ENCODE measurements around the gene OPCML.

OPCML gene

DNA sequence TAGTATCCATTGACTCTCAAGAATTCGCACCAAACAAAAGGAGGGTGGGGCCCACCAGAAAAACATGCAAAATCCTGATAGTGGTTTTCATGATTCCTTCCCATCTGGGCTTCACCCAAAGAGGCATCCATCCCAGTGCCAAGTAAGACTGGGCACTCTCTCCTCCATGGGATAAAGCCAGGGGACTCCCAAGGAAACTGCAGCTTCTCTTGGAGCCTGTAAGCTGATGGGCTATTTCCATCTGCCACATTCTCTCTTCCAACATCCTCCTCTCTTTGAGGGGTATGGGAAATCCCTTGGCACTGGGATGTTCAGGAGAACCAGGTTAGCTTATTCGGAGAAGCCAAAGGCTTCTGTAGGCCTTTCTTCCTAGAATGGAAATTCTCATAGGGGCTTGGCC is 10.8 kb downstream of the OPCML start:
- ChIA-PET POLR2A (no interaction called here), CTCF (no interaction called here)
- H3K4me3 ChIP-seq (ENCODE audit: low read depth, low read length) = no peak overlapping the region
- DNase-seq (ENCODE audit: low read depth, low spot score) = no peak
- TF ChIP-seq, protein P1, sequence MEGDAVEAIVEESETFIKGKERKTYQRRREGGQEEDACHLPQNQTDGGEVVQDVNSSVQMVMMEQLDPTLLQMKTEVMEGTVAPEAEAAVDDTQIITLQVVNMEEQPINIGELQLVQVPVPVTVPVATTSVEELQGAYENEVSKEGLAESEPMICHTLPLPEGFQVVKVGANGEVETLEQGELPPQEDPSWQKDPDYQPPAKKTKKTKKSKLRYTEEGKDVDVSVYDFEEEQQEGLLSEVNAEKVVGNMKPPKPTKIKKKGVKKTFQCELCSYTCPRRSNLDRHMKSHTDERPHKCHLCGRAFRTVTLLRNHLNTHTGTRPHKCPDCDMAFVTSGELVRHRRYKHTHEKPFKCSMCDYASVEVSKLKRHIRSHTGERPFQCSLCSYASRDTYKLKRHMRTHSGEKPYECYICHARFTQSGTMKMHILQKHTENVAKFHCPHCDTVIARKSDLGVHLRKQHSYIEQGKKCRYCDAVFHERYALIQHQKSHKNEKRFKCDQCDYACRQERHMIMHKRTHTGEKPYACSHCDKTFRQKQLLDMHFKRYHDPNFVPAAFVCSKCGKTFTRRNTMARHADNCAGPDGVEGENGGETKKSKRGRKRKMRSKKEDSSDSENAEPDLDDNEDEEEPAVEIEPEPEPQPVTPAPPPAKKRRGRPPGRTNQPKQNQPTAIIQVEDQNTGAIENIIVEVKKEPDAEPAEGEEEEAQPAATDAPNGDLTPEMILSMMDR (IDR thresholded peaks at IDR 0.05; ENCODE audit: insufficient read depth, low read length, missing control alignments) = no peak

DNA sequence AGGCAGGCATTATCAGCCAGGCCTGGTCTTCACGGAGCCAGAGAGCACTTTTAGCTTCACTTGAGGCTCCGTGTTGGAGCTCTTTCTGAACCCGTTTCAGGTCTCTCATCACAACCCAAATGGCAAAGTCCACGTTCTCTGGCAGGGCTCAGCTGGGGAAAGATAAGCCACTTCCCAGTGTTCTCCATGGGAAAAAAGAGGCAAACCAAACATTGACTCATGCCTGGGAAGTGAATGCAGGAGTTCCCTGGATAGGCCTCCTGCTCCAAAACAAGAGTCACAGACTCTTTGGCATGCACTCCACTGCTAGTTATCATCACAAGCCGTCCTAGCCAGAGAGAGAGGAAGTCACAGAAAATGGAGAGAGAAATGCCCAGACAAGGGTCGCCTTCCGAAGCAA is 11.6 kb downstream of the OPCML start:
- POLR2A ChIA-PET = no interaction called here
- TF ChIP-seq, protein P1 (IDR thresholded peaks at IDR 0.05; ENCODE audit: insufficient read depth, low read length, missing control alignments) = no peak

DNA sequence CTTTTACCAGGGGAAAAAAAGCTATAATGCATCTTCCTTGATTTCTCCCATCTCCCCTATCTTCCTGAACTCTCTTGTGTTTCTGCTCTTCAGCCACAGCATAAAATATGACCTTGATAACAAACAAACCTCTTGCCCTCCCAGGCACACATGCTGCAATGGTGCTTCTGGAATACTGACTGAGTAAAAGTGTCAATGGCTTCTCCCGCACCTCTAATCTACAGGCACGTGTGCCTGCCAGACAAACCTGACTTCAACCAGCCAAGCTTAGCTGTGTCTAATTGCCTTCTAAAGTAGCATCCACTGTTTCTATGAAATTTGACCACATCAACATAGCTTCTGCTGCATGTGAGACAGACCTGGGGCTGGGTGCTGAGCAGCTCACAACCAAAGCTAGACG is 12.7 kb downstream of the OPCML start:
- no peak for DNase-seq (ENCODE audit: low read depth, low spot score)
- ChIA-PET POLR2A (no interaction called here), CTCF (no interaction called here)
- H3K4me3 ChIP-seq (ENCODE audit: low read depth, low read length) = no peak overlapping the region
- TF ChIP-seq, protein P1 (IDR thresholded peaks at IDR 0.05; ENCODE audit: insufficient read depth, low read length, missing control alignments) = no peak

More for the DNA sequence above, 11.6 kb downstream of the OPCML start:
- DNase-seq (ENCODE audit: low read depth, low spot score) = no peak
- H3K4me3 ChIP-seq (ENCODE audit: low read depth, low read length) = no peak overlapping the region
- CTCF ChIA-PET = no interaction called here

DNA sequence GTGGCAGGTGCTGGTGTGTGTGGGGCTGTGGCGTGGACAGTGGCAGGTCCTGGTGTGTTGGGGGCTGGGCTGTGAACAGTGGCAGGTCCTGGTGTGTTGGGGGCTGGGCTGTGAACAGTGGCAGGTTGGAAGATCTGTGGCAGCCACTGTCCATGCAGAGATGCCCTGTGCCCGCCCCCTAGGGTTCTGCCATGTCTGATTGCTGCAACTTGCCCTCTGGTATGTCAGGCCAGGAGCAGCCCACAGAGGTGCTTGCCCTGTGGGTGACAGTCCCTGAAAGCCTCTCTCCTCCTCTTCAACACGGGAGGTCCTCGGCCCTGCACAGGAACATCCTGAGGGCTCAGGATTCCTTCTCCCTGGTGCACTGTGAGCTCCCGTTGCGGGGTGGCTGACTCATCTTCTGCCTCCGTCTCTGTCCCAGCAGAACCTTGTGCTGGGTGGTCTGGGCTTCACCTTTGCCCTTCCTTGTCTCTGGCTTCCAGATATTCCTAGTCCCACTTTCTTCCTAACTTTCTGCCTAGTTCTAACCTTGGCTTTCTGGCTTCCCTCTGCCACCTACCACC is 13.5 kb downstream of the OPCML start:
- H3K4me3 ChIP-seq (ENCODE audit: low read depth, low read length) = no peak overlapping the region
- TF ChIP-seq, protein P1 (IDR thresholded peaks at IDR 0.05; ENCODE audit: insufficient read depth, low read length, missing control alignments) = no peak
- DNase-seq (ENCODE audit: low read depth, low spot score) = no peak
- ChIA-PET POLR2A (no interaction called here), CTCF (no interaction called here)

DNA sequence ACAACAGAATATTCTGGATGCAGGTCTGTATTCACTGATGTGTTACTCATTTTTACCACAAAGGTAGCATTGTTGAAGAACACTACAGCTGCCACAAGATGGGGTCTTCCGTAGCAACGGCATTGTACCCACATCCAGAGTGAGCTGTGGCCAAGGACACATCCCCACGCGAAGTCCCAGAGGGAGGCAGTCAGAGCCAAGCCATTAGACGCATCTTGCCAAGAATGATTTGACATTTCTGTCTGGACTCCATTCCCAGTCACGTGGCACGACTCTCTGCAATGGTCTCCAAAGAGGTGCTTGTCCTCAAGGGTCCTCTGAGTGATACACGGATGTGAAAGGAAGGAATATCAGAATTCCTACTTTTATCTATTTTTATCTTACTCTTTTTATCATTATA is 15.5 kb downstream of the OPCML start:
- DNase-seq (ENCODE audit: low read depth, low spot score) = no peak
- TF ChIP-seq, protein P1 (IDR thresholded peaks at IDR 0.05; ENCODE audit: insufficient read depth, low read length, missing control alignments) = no peak
- H3K4me3 ChIP-seq (ENCODE audit: low read depth, low read length) = no peak overlapping the region
- POLR2A ChIA-PET = no interaction called here
- CTCF ChIA-PET = no interaction called here

DNA sequence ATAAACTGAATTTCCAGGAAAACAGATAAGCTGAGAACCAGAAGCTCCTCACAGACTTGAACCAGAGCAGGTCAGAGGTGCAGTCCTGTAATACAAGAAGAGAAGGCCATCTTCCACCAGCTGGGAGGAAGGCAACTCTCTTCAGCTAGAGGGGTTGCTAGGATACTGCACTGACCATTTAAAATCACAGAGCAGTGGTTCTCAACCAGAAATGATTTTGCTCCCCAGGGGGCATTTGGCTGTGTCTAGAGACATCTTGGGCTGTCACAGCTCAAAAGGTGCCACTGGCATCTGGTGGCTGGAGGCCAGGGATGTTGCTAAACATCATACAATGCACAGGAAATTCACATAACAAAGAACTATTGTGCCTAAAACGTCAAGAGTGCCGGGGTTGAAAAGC is 17.2 kb downstream of the OPCML start:
- no peak overlapping the region for H3K4me3 ChIP-seq (ENCODE audit: low read depth, low read length)
- POLR2A ChIA-PET = no interaction called here
- CTCF ChIA-PET = no interaction called here
- TF ChIP-seq, protein P1 (IDR thresholded peaks at IDR 0.05; ENCODE audit: insufficient read depth, low read length, missing control alignments) = no peak
- DNase-seq (ENCODE audit: low read depth, low spot score) = no peak
